Spinal cord (tissue), 10 donors: ENCODE results near the gene TOM1L2. TPM values are rescaled to one million over a fixed set of nuclear protein-coding genes. Genes with fewer than 3 reads are reported as not detected.

Experiments used
- DNase-seq, 6 donors: peaks; one replicate each; pipeline versions ENCODE4 v3.0.0 to v3.0.0-alpha.2; 2013 to 2015; ENCODE audit warnings: low spot score in 6 of 6, low read depth in 4 of 6
- H3K27ac ChIP-seq: one replicate; pipeline ENCODE4 v1.5.1; 2013; ENCODE audit warnings: low read depth, low read length, control low read depth
- H3K27me3 ChIP-seq: one replicate; pipeline ENCODE4 v1.6.1; 2013; ENCODE audit warnings: low read length; ENCODE audit not compliant: control insufficient read depth, insufficient read depth
- H3K36me3 ChIP-seq: one replicate; pipeline ENCODE4 v1.6.1; 2013; ENCODE audit warnings: low read length; ENCODE audit not compliant: control insufficient read depth, insufficient read depth
- H3K4me1 ChIP-seq: one replicate; pipeline ENCODE4 v1.6.1; 2013; ENCODE audit warnings: low read length; ENCODE audit not compliant: control insufficient read depth, insufficient read depth
- H3K4me3 ChIP-seq: one replicate; pipeline ENCODE4 v1.5.1; 2013; ENCODE audit warnings: low read depth, low read length, control low read depth
- H3K9me3 ChIP-seq: one replicate; pipeline ENCODE4 v1.6.1; 2013; ENCODE audit warnings: low read length; ENCODE audit not compliant: control insufficient read depth, insufficient read depth
- WGBS: methylation state at CpG from one replicate; pipeline ENCODE4 v1.1.5; 2013; ENCODE audit warnings: missing lambda C conversion rate; ENCODE audit not compliant: insufficient coverage; 5-methylcytosine and 5-hydroxymethylcytosine counted together
- polyA plus RNA-seq, 2 donors: library from polyadenylated mRNA; unstranded; fragments of 120-200 nt; gene quantifications; one replicate each; pipeline ENCODE4 v1.2.1, GENCODE V29; 2013; ENCODE audit not compliant: insufficient read length in 2 of 2
- total RNA-seq, 2 donors: library from RNA; depleted of rRNA in 1 of 2; stranded (reverse); fragments of 120-200 nt in 1 of 2; fragments of >200 nt in 1 of 2; gene quantifications; one replicate each; pipeline versions ENCODE4 v1.2.3 to v1.2.4, GENCODE V29; 2013 to 2014
- donor health status: healthy.

The TOM1L2 gene
- total and polyA plus RNA-seq, 4 donors = 44.3 to 121 (median 75.7) TPM

- DNase-seq = no peak
- H3K36me3 ChIP-seq = peaks cover 21% of the 10 kb centered on the region
- 81% methylated on average over 14 of the region's 14 CpGs for WGBS
- no peak overlapping the region for H3K4me3 ChIP-seq
- no peak overlapping the region for H3K27ac ChIP-seq
- no peaks in the 10 kb centered on the region for H3K27me3 ChIP-seq
- H3K9me3 ChIP-seq = no peaks in the 10 kb centered on the region
- H3K4me1 ChIP-seq = peaks cover 10% of the 10 kb centered on the region
Observed at GRCh38 chr17:17978481-17979424, 6.6 kb upstream of the TOM1L2 start.

GRCh38 chr17:17976931-17977570 is 4.9 kb upstream of the TOM1L2 start:
- no peak for DNase-seq
- no peak overlapping the region for H3K27ac ChIP-seq
- H3K4me1 ChIP-seq = peaks cover 13% of the 10 kb centered on the region
- H3K4me3 ChIP-seq = no peak overlapping the region
- H3K36me3 ChIP-seq = peaks cover 21% of the 10 kb centered on the region
- 88% methylated on average over 7 of the region's 10 CpGs for WGBS
- H3K27me3 ChIP-seq = no peaks in the 10 kb centered on the region
- H3K9me3 ChIP-seq = no peaks in the 10 kb centered on the region

- Histone ChIP-seq H3K27ac (no peak overlapping the region), H3K36me3 (peaks cover 18% of the 10 kb centered on the region), H3K4me1 (peaks cover 15% of the 10 kb centered on the region), H3K4me3 (no peak overlapping the region), H3K9me3 (no peaks in the 10 kb centered on the region), H3K27me3 (no peaks in the 10 kb centered on the region)
- no peak for DNase-seq
- WGBS = 62% methylated on average over 3 of the region's 8 CpGs
Observed at GRCh38 chr17:17975436-17975835, 3.2 kb upstream of the TOM1L2 start.

- 0% methylated on average over 10 of the region's 13 CpGs for WGBS
- H3K27me3 ChIP-seq = no peaks in the 10 kb centered on the region
- H3K36me3 ChIP-seq = peaks cover 8% of the 10 kb centered on the region
- H3K27ac ChIP-seq = peak overlapping the region; percentile 83
- H3K4me3 ChIP-seq = peak overlapping the region; percentile 82
- H3K9me3 ChIP-seq = no peaks in the 10 kb centered on the region
- DNase-seq = no peak
- peaks cover 9% of the 10 kb centered on the region for H3K4me1 ChIP-seq
Observed at GRCh38 chr17:17972952-17973254, 703 bp upstream of the TOM1L2 start.

GRCh38 chr17:17971431-17972125 is 622 bp downstream of the TOM1L2 start:
- Histone ChIP-seq H3K36me3 (no peaks in the 10 kb centered on the region), H3K4me3 (peak overlapping the region; percentile 71), H3K27ac (peak overlapping the region; percentile 72), H3K9me3 (no peaks in the 10 kb centered on the region), H3K4me1 (peaks cover 9% of the 10 kb centered on the region), H3K27me3 (no peaks in the 10 kb centered on the region)
- peak in 2 of 6 donors; percentile 40 to 66 for DNase-seq
- WGBS = 2% methylated on average over 32 of the region's 33 CpGs

GRCh38 chr17:17970699-17971430 is 1.3 kb downstream of the TOM1L2 start:
- no peaks in the 10 kb centered on the region for H3K36me3 ChIP-seq
- peak overlapping the region; percentile 72 for H3K27ac ChIP-seq
- H3K27me3 ChIP-seq = no peaks in the 10 kb centered on the region
- peak overlapping the region; percentile 71 for H3K4me3 ChIP-seq
- DNase-seq = no peak
- peaks cover 9% of the 10 kb centered on the region for H3K4me1 ChIP-seq
- WGBS = 60% methylated on average over 1 of the region's 1 CpG
- no peaks in the 10 kb centered on the region for H3K9me3 ChIP-seq

DNA sequence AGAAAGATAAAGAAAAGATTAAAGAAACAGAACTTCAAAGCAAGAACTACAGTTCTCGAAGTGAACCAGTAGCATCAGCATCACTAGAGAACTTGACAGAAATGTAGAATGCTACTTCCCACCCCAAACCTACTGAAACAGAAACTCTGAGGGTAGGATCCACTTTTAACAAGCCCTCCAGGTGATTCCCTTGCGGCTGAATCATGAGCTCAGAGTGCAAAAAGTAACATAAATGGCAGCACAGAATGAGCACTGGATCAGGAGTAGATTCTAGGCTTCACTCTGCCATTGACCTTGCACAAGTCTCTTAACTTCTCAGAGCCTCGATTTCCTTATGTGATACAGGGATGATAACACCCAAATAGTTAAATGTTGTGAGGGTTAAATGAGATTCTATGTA is 5.8 kb downstream of the TOM1L2 start:
- no peaks in the 10 kb centered on the region for H3K27me3 ChIP-seq
- peaks cover 3% of the 10 kb centered on the region for H3K4me1 ChIP-seq
- WGBS = 86% methylated on average over 1 of the region's 3 CpGs
- no peak overlapping the region for H3K4me3 ChIP-seq
- H3K27ac ChIP-seq = no peak overlapping the region
- no peaks in the 10 kb centered on the region for H3K36me3 ChIP-seq
- DNase-seq = no peak
- no peaks in the 10 kb centered on the region for H3K9me3 ChIP-seq

GRCh38 chr17:17965152-17965721 is 7.0 kb downstream of the TOM1L2 start:
- Histone ChIP-seq H3K36me3 (no peaks in the 10 kb centered on the region), H3K9me3 (no peaks in the 10 kb centered on the region), H3K4me3 (no peak overlapping the region), H3K27me3 (no peaks in the 10 kb centered on the region), H3K27ac (no peak overlapping the region), H3K4me1 (peaks cover 3% of the 10 kb centered on the region)
- DNase-seq = no peak
- WGBS = 79% methylated on average over 2 of the region's 2 CpGs

- Histone ChIP-seq H3K27ac (no peak overlapping the region), H3K4me1 (peaks cover 5% of the 10 kb centered on the region), H3K27me3 (no peaks in the 10 kb centered on the region), H3K36me3 (no peaks in the 10 kb centered on the region), H3K9me3 (no peaks in the 10 kb centered on the region), H3K4me3 (no peak overlapping the region)
- DNase-seq = no peak
- 85% methylated on average over 2 of the region's 4 CpGs for WGBS
Observed at GRCh38 chr17:17964710-17965109, 7.5 kb downstream of the TOM1L2 start.
